ENCODE data around the gene LAMA5. TPM values are rescaled to one million over a fixed set of nuclear protein-coding genes. Genes with fewer than 3 reads are reported as not detected.

The LAMA5 gene
- total and polyA plus RNA-seq, 2 of the 8 experiments (the other 6 are each of a cell fraction or from before 2014, with no cell fraction given), result 34.4 to 225 TPM

- H3K9ac ChIP-seq (replicated peaks in 1 of 4; ENCODE audit: extremely low read depth in 1 of 4, low read depth in 3 of 4, low read length in 3 of 4), result no peak overlapping the region
- peaks cover 0 to 20% of the 10 kb centered on the region in 2 experiments for H4K20me1 ChIP-seq (replicated peaks in 1 of 2; ENCODE audit: control insufficient read depth in 1 of 2, insufficient read depth in 2 of 2, low read length in 2 of 2)
- H4K5ac ChIP-seq (ENCODE audit: insufficient read length, low read depth, low read length), result no peak overlapping the region
- no peak overlapping the region for H2BK5ac ChIP-seq (ENCODE audit: low read depth, low read length)
- DNase-seq (ENCODE audit: low read depth in 1 of 2, low spot score in 2 of 2), result peak in 1 of 2 experiments; percentile 85
- CTCF ChIA-PET (ENCODE audit: partially characterized antibody), result interaction anchor here (0.7 to 7.6 kb wide), 29 partner anchors 10 to 396 kb away, joined by 3 to 103 read pairs (median 3); partner anchors contain the start of gene RPS21
- no peak overlapping the region for H3K4ac ChIP-seq (replicated peaks; ENCODE audit: insufficient read length, low read depth, low read length)
- H4K91ac ChIP-seq (replicated peaks; ENCODE audit: insufficient read length, low read length), result peak overlapping the region; percentile 15
- H3K27ac ChIP-seq (ENCODE audit: low read depth, low read length), result no peak overlapping the region
- H2AFZ ChIP-seq (ENCODE audit: low read length), result no peak overlapping the region
- H3K4me3 ChIP-seq (ENCODE audit: extremely low read depth in 1 of 4, insufficient read depth in 2 of 4, low read depth in 3 of 4, low read length in 4 of 4), result no peak overlapping the region
- H3K14ac ChIP-seq (ENCODE audit: insufficient read length), result no peak overlapping the region
- no peak overlapping the region for H3K23ac ChIP-seq (ENCODE audit: insufficient read length)
- WGBS, 2 experiments (ENCODE audit: extremely low coverage in 1 of 2, insufficient coverage in 1 of 2, insufficient read length in 1 of 2, insufficient replicate concordance in 2 of 2, low coverage in 1 of 2, low lambda C conversion rate in 2 of 2, missing lambda C conversion rate in 1 of 2), result 58% methylated on average over 16 of the region's 21 CpGs; no CpG with 5 or more reads in 1 of the 2 experiments
- H3K4me2 ChIP-seq (ENCODE audit: insufficient read depth in 1 of 2, low read depth in 2 of 2, low read length in 2 of 2), result no peak overlapping the region
- H2BK12ac ChIP-seq (ENCODE audit: low read depth, low read length), result no peak overlapping the region
- no peak for FAIRE-seq
- no peak overlapping the region for H3K56ac ChIP-seq (replicated peaks; ENCODE audit: insufficient read length, low read depth, low read length)
- H3K18ac ChIP-seq (ENCODE audit: extremely low read depth, low read length), result no peak overlapping the region
- H4K8ac ChIP-seq (ENCODE audit: extremely low read depth, insufficient read depth, low read length), result peak overlapping the region; percentile 42; the same call in 1 of the 2 replicates
- H3K23me2 ChIP-seq (ENCODE audit: low read depth, low read length), result peaks cover 6% of the 10 kb centered on the region; the same call in 1 of the 2 replicates
- H3K4me1 ChIP-seq (replicated peaks in 1 of 4; ENCODE audit: control insufficient read depth in 3 of 4, insufficient read depth in 4 of 4, low read length in 3 of 4), result peaks cover 0 to 13% (median 6%) of the 10 kb centered on the region in 4 experiments; a peak in 6 of 7 replicates
- H2AK5ac ChIP-seq (ENCODE audit: low read depth, low read length), result no peak overlapping the region
- H3K79me2 ChIP-seq (ENCODE audit: control insufficient read depth in 1 of 2, insufficient read depth in 2 of 2, low read length in 2 of 2), result no peaks in the 10 kb centered on the region; a peak in 1 of 4 replicates
- no peaks in the 10 kb centered on the region; the same call in 1 of the 2 replicates for H3K79me1 ChIP-seq (ENCODE audit: low read depth, low read length)
- no peak overlapping the region for H2BK15ac ChIP-seq (ENCODE audit: low read length)
- H2BK20ac ChIP-seq (ENCODE audit: low read length), result no peak overlapping the region
- peaks cover 0 to 2% of the 10 kb centered on the region in 2 experiments; a peak in 1 of 4 replicates for H3K9me3 ChIP-seq (ENCODE audit: insufficient read depth in 2 of 2, low read depth in 1 of 2, low read length in 1 of 2)
- no peaks in the 10 kb centered on the region for H3K36me3 ChIP-seq (ENCODE audit: control insufficient read depth in 2 of 4, insufficient read depth in 4 of 4, low read length in 3 of 4)
- no peak overlapping the region for H2BK120ac ChIP-seq (replicated peaks; ENCODE audit: low read depth, low read length)
- H3K27me3 ChIP-seq (replicated peaks in 1 of 4; ENCODE audit: control insufficient read depth in 3 of 4, extremely low read depth in 1 of 4, insufficient read depth in 3 of 4, low read length in 3 of 4), result 0 out of 7 replicates have a peak, but pooled peaks cover 0 to 2% (median 0%) of the 10 kb centered on the region in 4 experiments
- POLR2A ChIA-PET (ENCODE audit: partially characterized antibody), result interaction anchor here (0.7 to 7.7 kb wide), 7 partner anchors 11 to 102 kb away, joined by 3 to 105 read pairs (median 3); partner anchors contain the start of genes ADRM1 and RPS21
- 0 out of 2 replicates have a peak, but pooled peaks have one; percentile 55 for TF ChIP-seq YY1 (IDR thresholded peaks at IDR 0.05; ENCODE audit: low read depth, low read length)
- TF ChIP-seq USF2 (IDR thresholded peaks at IDR 0.05; ENCODE audit: low read length), result no peak
- TF ChIP-seq RAD21 (IDR thresholded peaks at IDR 0.05 in 1 of 2, conservative IDR thresholded peaks at IDR 0.05 in 1 of 2; ENCODE audit: low read depth in 2 of 2, low read length in 2 of 2), result peak; percentile 52 to 70
- TF ChIP-seq EP300 (IDR thresholded peaks at IDR 0.05; ENCODE audit: borderline replicate concordance in 1 of 2, low read depth in 2 of 2, low read length in 2 of 2), result no peak
- peak; percentile 69 to 89 (median 88) for TF ChIP-seq CTCF (IDR thresholded peaks at IDR 0.05; ENCODE audit: control extremely low read depth in 1 of 3, insufficient read depth in 1 of 3, low read depth in 1 of 3, low read length in 3 of 3)
- peak; percentile 79; the same call in 1 of the 2 replicates for TF ChIP-seq GABPA (IDR thresholded peaks at IDR 0.05; ENCODE audit: borderline replicate concordance, insufficient read depth, low read length)
- no peak for TF ChIP-seq MAX (IDR thresholded peaks at IDR 0.05)
Measured at GRCh38 chr20:62401331-62401779, 34.2 kb upstream of the LAMA5 start.

Data from H1 (cell line).